Measurements from ENCODE around the gene GSG1L.
A peak's percentile ranks its signal among the peaks of the same experiment; 100 is the strongest.

The GSG1L gene

DNA sequence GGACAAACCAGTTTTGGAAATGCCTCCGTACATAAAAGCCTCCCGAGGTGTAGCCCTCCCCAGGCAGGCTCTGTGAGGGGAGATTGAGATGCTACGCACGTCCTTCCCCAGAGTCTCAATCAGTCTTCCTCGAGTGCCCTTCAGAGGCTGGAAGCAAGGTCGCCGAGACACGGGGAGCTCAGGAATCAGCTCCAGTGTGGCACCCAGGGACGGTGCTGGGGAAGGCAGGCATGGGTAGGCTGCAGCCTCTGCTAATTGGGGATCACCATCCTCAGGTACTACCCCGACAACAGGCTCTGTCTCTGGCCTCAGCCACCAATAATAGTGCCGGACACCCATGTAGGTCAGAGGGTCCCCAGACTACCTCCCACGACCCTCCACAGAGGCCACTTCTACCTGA is 28.1 kb upstream of the GSG1L start:
- DNase-seq (ENCODE audit: low spot score), result no peak

- DNase-seq (ENCODE audit: low spot score), result peak; percentile 85
These were observed 27.3 kb upstream of the GSG1L start for GRCh38 chr16:28090646-28091377.

DNA sequence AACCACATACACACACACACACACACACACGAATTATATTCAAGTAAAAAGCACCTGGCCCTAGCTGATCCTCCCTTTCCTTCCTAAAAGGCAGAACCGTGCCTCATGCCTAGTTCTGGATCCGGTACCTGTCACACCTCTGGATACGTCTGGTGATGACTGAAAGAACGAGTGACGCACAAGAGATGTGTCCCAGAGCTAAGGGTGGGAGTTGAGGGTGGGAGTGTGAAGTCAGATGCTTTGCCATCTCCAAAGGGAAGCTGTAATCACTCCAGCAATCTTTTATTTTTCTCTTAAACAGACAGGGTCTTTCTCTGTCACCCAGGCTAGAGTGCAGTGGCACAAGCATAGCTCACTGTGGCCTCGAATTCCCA is 26.5 kb upstream of the GSG1L start:
- DNase-seq (ENCODE audit: low spot score), result no peak

GRCh38 chr16:28089205-28089991 is 25.9 kb upstream of the GSG1L start:
- no peak for DNase-seq (ENCODE audit: low spot score)

GRCh38 chr16:28087675-28088300 is 24.3 kb upstream of the GSG1L start:
- DNase-seq (ENCODE audit: low spot score), result peak; percentile 48

GRCh38 chr16:28087140-28087660 is 23.7 kb upstream of the GSG1L start:
- no peak for DNase-seq (ENCODE audit: low spot score)

- no peak for DNase-seq (ENCODE audit: low spot score)
These were observed 22.9 kb upstream of the GSG1L start for GRCh38 chr16:28086186-28087139.

- no peak for DNase-seq (ENCODE audit: low spot score)
These were observed 22.1 kb upstream of the GSG1L start for GRCh38 chr16:28085389-28086171.

DNA sequence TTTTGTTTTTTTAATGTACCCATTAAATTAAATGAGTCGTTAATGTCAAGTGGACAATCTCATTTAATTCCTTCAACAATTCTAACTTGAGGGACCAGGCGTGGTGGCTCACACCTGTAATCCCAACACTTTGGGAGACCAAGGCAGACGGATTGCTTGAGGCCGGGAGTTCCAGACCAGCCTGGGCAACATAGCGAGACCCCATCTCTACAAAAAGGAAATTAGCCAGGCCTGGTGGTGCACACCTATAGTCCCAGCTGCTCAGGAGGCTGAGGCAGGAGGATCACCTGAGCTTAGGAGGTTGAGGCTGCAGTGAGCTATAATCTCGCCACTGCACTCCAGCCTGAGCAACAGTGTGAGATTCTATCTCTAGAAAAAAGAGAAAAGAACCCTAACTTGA is 20.7 kb upstream of the GSG1L start:
- no peak for DNase-seq (ENCODE audit: low spot score)

- no peak for DNase-seq (ENCODE audit: low spot score)
These were observed 19.1 kb upstream of the GSG1L start for GRCh38 chr16:28082624-28083023.

GRCh38 chr16:28081391-28081968 is 18.0 kb upstream of the GSG1L start:
- DNase-seq (ENCODE audit: low spot score), result no peak

- DNase-seq (ENCODE audit: low spot score), result no peak
These were observed 14.7 kb upstream of the GSG1L start for GRCh38 chr16:28078261-28078660.

DNA sequence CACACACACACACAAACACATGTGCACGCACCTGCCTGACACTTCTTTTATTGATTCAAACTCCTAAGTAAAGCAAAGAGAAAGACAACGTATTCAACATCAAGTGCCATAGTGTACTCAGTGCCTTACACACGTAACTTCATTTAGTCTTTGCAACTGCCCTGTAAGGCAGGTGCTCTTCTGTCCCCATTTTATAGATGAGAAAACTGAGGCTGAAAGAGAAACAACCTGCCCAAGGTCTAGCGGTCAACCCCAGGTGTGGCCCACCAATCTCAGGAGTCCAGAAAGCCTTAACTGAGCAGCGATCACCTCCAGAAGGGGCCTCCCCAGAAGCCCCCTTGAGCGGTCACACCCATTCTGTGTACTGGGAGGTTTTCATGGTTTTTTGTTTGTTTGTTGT is 10.3 kb upstream of the GSG1L start:
- DNase-seq (ENCODE audit: low spot score), result no peak

GRCh38 chr16:28072087-28072486 is 8.6 kb upstream of the GSG1L start:
- no peak for DNase-seq (ENCODE audit: low spot score)

DNA sequence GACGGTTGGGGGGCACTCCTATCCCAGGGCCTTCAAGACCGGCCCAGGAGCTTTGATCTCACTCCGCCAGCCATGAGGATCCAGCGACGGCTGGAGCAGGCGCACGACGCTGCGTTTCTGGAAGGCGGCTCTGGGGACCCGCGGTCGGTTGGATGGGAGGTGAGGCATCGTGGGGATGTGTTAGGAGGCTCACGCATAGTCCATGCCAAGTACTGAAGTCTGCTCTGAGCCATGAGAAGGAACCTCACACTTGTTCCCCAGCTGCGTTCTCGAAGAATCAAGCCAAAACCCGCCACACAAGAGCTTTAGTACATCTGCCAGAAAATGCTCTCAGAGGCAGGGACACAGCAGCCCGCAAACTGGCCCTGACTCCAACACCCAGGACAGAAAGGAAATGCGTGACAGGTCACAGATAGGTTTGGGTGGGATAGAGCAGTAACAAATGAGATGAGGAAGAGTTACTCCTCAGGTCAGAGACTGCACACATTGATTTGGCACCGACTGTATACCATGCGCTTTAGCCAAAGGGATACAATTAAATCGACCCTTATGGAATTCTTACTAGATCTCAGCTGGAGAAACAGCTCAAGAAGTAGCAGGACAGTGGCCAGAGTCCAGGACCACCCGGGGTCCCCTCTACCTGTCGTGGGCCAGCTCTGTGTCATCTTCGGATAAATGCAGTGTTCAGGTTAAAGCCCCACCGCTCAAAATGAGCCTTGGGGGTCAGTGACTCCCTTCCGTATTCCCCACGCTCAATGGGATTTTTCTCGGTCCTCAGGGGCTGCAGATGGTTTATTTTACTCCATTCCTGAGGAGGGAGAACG is 6.7 kb upstream of the GSG1L start:
- DNase-seq (ENCODE audit: low spot score), result no peak

- no peak for DNase-seq (ENCODE audit: low spot score)
These were observed 5.5 kb upstream of the GSG1L start for GRCh38 chr16:28068976-28069375.

DNA sequence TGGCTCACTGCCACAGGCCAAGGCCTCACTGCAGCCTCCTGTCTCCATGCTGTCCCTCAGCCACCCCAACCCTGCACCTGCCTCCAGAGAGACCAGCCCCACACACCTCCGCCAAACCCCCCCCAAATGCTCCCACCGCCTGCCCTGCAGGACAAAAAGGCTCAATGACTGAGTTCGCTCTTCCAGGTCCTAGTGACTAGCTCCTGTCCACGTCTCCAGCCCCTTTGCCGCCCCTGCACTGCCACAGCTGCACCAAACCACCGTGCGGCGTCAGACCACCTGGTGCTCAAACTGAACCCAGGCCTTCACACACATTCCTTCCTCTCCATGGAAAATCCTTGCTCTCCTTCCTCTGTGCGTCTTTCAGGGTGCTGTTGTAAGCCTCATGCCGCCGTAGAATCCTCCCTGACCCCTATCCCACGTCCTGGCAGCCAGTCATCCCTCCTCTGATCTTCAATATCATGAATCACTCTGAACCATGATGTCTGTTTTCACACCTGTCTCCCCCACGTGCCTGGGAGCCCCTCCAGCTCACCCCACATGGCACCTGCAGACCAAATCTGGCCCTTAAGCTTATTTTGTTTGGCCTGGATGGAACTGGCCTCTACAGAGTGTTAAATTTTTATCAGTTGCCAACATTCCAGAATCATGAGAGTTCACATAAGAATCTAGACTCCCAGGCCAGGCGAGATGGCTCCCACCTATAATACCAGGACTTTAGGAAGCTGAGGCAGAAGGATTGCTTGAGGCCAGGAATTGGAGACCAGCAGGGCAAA is 4.3 kb upstream of the GSG1L start:
- DNase-seq (ENCODE audit: low spot score), result no peak

DNA sequence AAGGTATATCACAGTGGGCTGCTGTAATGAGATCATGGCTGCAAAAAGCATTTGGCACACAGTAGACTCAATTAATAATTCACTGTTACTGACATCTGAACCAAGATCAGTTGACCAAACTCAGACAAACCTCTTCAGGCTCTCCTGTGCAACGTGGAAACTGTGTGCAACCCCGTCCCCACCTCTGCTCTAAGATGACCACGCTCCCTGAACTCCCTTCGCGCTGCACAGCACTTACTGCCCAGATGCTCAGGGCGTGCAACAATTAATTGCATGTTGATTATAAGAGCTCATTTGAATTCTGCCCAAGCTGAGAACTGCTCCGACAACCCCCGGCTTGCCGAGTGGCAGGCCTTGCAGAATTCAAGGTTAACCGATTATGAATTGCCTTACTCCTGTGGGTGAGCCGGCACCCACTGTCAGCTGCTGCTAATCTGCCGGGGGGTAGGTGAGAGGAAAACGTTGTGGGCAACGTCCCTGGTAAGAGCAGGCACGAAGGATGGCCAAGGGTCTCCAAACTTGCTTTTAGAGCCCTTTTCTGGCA is 1.3 kb upstream of the GSG1L start:
- no peak for DNase-seq (ENCODE audit: low spot score)

GRCh38 chr16:28064150-28064549 is 636 bp upstream of the GSG1L start:
- DNase-seq (ENCODE audit: low spot score), result no peak
